Caco-2 (cell line): ENCODE results near the gene P4HA2. TPM values are rescaled to one million over a fixed set of nuclear protein-coding genes. Genes with fewer than 3 reads are reported as not detected.

Experiments used
- BruUV-seq: library from RNA; stranded (reverse); fragments of 400-500 nt; replicated peaks from 2 replicates; lab custom pipeline; 2021; lab: Mats Ljungman, UMichigan
- CTCF ChIA-PET: fragments of 300-600 bp; sonication (Branson Sonifier 250); formaldehyde crosslinking; loops from one replicate; lab custom pipeline; 2022; ENCODE audit warnings: antibody characterized with exemption; lab: Charles Lee
- POLR2A ChIA-PET: fragments of 300-600 bp; sonication (Branson Sonifier 250); formaldehyde crosslinking; loops from one replicate; lab custom pipeline; 2022; ENCODE audit warnings: antibody characterized with exemption; lab: Charles Lee
- DNase-seq, 2 experiments: peaks; one replicate each; pipeline versions ENCODE4 v3.0.0 to v3.0.0-alpha.2; 2020 to 2022
- H3K27me3 ChIP-seq: replicated peaks from 2 replicates; pipeline ENCODE4 v1.6.0; 2011; ENCODE audit warnings: low read length; ENCODE audit not compliant: control insufficient read depth, insufficient read depth
- H3K36me3 ChIP-seq: 2 replicates; pipeline ENCODE4 v1.5.1; 2011; ENCODE audit warnings: low read length; ENCODE audit not compliant: control insufficient read depth, insufficient read depth
- H3K4me1 ChIP-seq: fragments of 250-450 bp; sonication (Bioruptor Pico); 2 replicates; pipeline ENCODE4 v1.5.1; 2020; ENCODE audit warnings: mild to moderate bottlenecking
- H3K4me3 ChIP-seq: 2 replicates; pipeline ENCODE4 v1.5.1; 2011; ENCODE audit warnings: low read depth, mild to moderate bottlenecking, control low read depth, low read length
- H3K9me3 ChIP-seq: fragments of 250-450 bp; sonication (Bioruptor Pico); 2 replicates; pipeline ENCODE4 v1.5.1; 2020; ENCODE audit warnings: mild to moderate bottlenecking, moderate library complexity
- H3K27ac Mint-ChIP-seq: one replicate; pipeline ENCODE4 v1.8.0; 2022; ENCODE audit warnings: mixed read lengths; ENCODE audit not compliant: unreplicated experiment
- H3K27me3 Mint-ChIP-seq: one replicate; pipeline ENCODE4 v1.8.0; 2022; ENCODE audit warnings: mixed read lengths; ENCODE audit not compliant: insufficient read depth, unreplicated experiment
- H3K36me3 Mint-ChIP-seq: one replicate; pipeline ENCODE4 v1.8.0; 2022; ENCODE audit warnings: mild to moderate bottlenecking, mixed read lengths; ENCODE audit not compliant: insufficient read depth, unreplicated experiment
- H3K4me1 Mint-ChIP-seq: one replicate; pipeline ENCODE4 v1.8.0; 2022; ENCODE audit warnings: low read depth, mixed read lengths; ENCODE audit not compliant: unreplicated experiment
- H3K4me3 Mint-ChIP-seq: one replicate; pipeline ENCODE4 v1.8.0; 2022; ENCODE audit warnings: mild to moderate bottlenecking, moderate library complexity, mixed read lengths; ENCODE audit not compliant: unreplicated experiment
- H3K9me3 Mint-ChIP-seq: one replicate; pipeline ENCODE4 v1.8.0; 2022; ENCODE audit warnings: mixed read lengths; ENCODE audit not compliant: unreplicated experiment
- CTCF ChIP-seq, 2 experiments: fragments of 200-600 bp in 1 of 2; IDR thresholded peaks; 1 replicate in 1 of 2; 2 replicates in 1 of 2; pipeline versions ENCODE4 v1.5.1 to v1.8.0; 2011 to 2022; ENCODE audit warnings: antibody characterized with exemption in 1 of 2, control low read depth in 1 of 2, inconsistent platforms in 1 of 2, low read depth in 1 of 2, low read length in 1 of 2, mild to moderate bottlenecking in 1 of 2, moderate library complexity in 1 of 2; ENCODE audit not compliant: insufficient read depth in 1 of 2, severe bottlenecking in 1 of 2, unreplicated experiment in 1 of 2
- intact Hi-C: fragments of 100-400 bp; cut with micrococcal nuclease; formaldehyde crosslinking; loops from one replicate; pipeline ENCODE4 v1.10.0; 2022; ENCODE audit not compliant: unreplicated experiment
- total RNA-seq: library from RNA; stranded (reverse); gene quantifications from 2 replicates; pipeline ENCODE4 v1.2.3, GENCODE V29; 2022

Gene P4HA2
- total RNA-seq, 1 experiment from 2014 or later = 41.0 TPM

DNA sequence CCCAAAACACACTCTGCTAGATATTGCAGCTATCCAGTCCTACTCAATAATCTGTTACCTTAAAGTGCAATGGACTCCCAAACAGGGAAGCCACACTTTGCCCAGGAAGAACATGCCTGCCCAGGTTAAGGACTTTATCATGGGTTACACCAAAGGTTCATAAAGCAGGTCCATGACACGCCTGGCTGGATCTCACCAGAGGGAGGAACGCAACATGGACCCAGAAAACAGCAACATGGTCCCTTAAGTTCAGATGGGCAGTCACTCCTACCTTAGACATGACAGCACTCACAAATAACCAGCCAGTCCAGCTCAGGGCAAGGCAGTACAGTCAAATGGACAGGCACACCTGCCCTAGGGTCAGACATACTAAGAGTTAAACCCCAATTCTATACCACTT, 3.8 kb downstream of the P4HA2 start:
- ChIA-PET CTCF (no interaction called here), POLR2A (no interaction called here)
- H3K36me3 Mint-ChIP-seq = no peaks in the 10 kb centered on the region
- peaks cover 5% of the 10 kb centered on the region for H3K4me1 Mint-ChIP-seq
- no peak for DNase-seq
- Histone ChIP-seq H3K4me3 (no peak overlapping the region), H3K9me3 (no peaks in the 10 kb centered on the region; the same call in 1 of the 2 replicates), H3K36me3 (no peaks in the 10 kb centered on the region), H3K4me1 (peaks cover 5% of the 10 kb centered on the region; the same call in 1 of the 2 replicates), H3K27me3 (no peaks in the 10 kb centered on the region)
- no peak overlapping the region for H3K4me3 Mint-ChIP-seq
- no peaks in the 10 kb centered on the region for H3K9me3 Mint-ChIP-seq
- H3K27ac Mint-ChIP-seq = no peak overlapping the region
- TF ChIP-seq CTCF (IDR thresholded peaks at IDR 0.05; ENCODE audit: insufficient read depth in 1 of 2, low read depth in 1 of 2, low read length in 1 of 2, severe bottlenecking in 1 of 2, unreplicated experiment in 1 of 2) = no peak
- no peaks in the 10 kb centered on the region for H3K27me3 Mint-ChIP-seq
- intact Hi-C loops = no loop called here
- BruUV-seq = no TSS peak

- POLR2A ChIA-PET = no interaction called here
- Histone ChIP-seq H3K4me1 (peaks cover 5% of the 10 kb centered on the region; the same call in 1 of the 2 replicates), H3K9me3 (no peaks in the 10 kb centered on the region; the same call in 1 of the 2 replicates), H3K27me3 (no peaks in the 10 kb centered on the region), H3K4me3 (no peak overlapping the region), H3K36me3 (no peaks in the 10 kb centered on the region)
- H3K4me3 Mint-ChIP-seq = no peak overlapping the region
- H3K9me3 Mint-ChIP-seq = no peaks in the 10 kb centered on the region
- no peaks in the 10 kb centered on the region for H3K36me3 Mint-ChIP-seq
- intact Hi-C loops = no loop called here
- no peak for DNase-seq
- no peak overlapping the region for H3K27ac Mint-ChIP-seq
- no TSS peak for BruUV-seq
- no peaks in the 10 kb centered on the region for H3K27me3 Mint-ChIP-seq
- peaks cover 5% of the 10 kb centered on the region for H3K4me1 Mint-ChIP-seq
- CTCF ChIA-PET = no interaction called here
- no peak for TF ChIP-seq CTCF (IDR thresholded peaks at IDR 0.05; ENCODE audit: insufficient read depth in 1 of 2, low read depth in 1 of 2, low read length in 1 of 2, severe bottlenecking in 1 of 2, unreplicated experiment in 1 of 2)
These were observed 5.0 kb downstream of the P4HA2 start for GRCh38 chr5:132222649-132223038.

GRCh38 chr5:132221781-132222648, 5.6 kb downstream of the P4HA2 start:
- Histone ChIP-seq H3K9me3 (no peaks in the 10 kb centered on the region; the same call in 1 of the 2 replicates), H3K27me3 (no peaks in the 10 kb centered on the region), H3K36me3 (no peaks in the 10 kb centered on the region), H3K4me1 (peaks cover 5% of the 10 kb centered on the region; the same call in 1 of the 2 replicates), H3K4me3 (no peak overlapping the region)
- Mint-ChIP-seq H3K27me3 (no peaks in the 10 kb centered on the region), H3K36me3 (no peaks in the 10 kb centered on the region), H3K27ac (no peak overlapping the region), H3K4me3 (no peak overlapping the region), H3K9me3 (no peaks in the 10 kb centered on the region), H3K4me1 (peaks cover 4% of the 10 kb centered on the region)
- no peak for TF ChIP-seq CTCF (IDR thresholded peaks at IDR 0.05; ENCODE audit: insufficient read depth in 1 of 2, low read depth in 1 of 2, low read length in 1 of 2, severe bottlenecking in 1 of 2, unreplicated experiment in 1 of 2)
- ChIA-PET CTCF (no interaction called here), POLR2A (no interaction called here)
- intact Hi-C loops = no loop called here
- BruUV-seq = no TSS peak
- no peak for DNase-seq
